Sigmoid colon (tissue), 4 donors: ENCODE measurements around the gene PRDM11.

Experiments
- EP300 ChIP-seq, 4 donors: sonication (generic); formaldehyde crosslinking; IDR thresholded peaks; one replicate each; pipeline ENCODE4 v1.6.1; 2017; ENCODE audit warnings: antibody characterized with exemption in 4 of 4
- POLR2A ChIP-seq, 2 donors: fragments of 450-650 bp; IDR thresholded peaks; one replicate each; pipeline ENCODE4 v1.6.1; 2016; ENCODE audit warnings: antibody characterized with exemption in 2 of 2, mild to moderate bottlenecking in 2 of 2, moderate library complexity in 2 of 2

DNA sequence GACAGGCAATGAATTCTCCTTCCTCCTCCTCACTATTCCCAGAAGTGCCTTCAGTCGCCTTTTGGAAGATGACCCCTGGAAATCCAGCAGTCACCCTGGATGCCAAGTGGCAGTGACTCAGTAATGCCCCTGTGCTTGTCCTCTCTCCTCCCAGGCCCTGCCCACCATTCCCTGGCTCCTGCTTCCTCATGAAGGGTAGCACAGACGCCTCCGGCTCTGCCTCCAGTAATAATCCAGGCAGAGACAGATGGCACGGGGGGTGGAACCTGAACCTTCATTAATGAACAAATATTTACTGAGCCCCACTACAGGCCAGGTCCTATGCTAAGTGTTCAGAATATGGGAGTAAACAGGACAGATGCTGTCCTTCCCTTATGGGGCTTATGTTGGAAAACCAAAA lies 116.5 kb downstream of the PRDM11 start:
- no peak for TF ChIP-seq EP300 (IDR thresholded peaks at IDR 0.05)
- no peak for TF ChIP-seq POLR2A (IDR thresholded peaks at IDR 0.05)
